Mesodermal cell (in vitro differentiated cells): ENCODE data around the gene RANBP2.
"Not testable (repeated sequence)": the region's sequence is repeated elsewhere in the genome, so short reads cannot be mapped to it uniquely, and the experiment has no call there.

Experiments used
- H3K27ac ChIP-seq: 2 replicates; pipeline ENCODE4 v1.7.0; 2013; ENCODE audit warnings: mild to moderate bottlenecking, low read depth, low read length, moderate library complexity; ENCODE audit not compliant: severe bottlenecking
- H3K36me3 ChIP-seq: 2 replicates; pipeline ENCODE4 v1.7.1; 2013; ENCODE audit warnings: mild to moderate bottlenecking, low read length, moderate library complexity; ENCODE audit not compliant: control insufficient read depth, insufficient read depth
- H3K4me1 ChIP-seq: one replicate; pipeline ENCODE4 v1.7.1; 2013; ENCODE audit warnings: mild to moderate bottlenecking, low read length; ENCODE audit not compliant: insufficient read depth, control insufficient read depth, poor library complexity, severe bottlenecking
- H3K4me3 ChIP-seq: 2 replicates; pipeline ENCODE4 v1.7.0; 2013; ENCODE audit warnings: low read length, control low read depth, mild to moderate bottlenecking; ENCODE audit not compliant: insufficient read depth, poor library complexity, severe bottlenecking; ENCODE audit errors: extremely low read depth
- H3K9me3 ChIP-seq: 2 replicates; pipeline ENCODE4 v1.7.1; 2013; ENCODE audit warnings: mild to moderate bottlenecking, low read length, moderate library complexity; ENCODE audit not compliant: control insufficient read depth
- WGBS, 2 experiments: methylation state at CpG; one replicate each; pipeline ENCODE4 v1.1.5; 2013; ENCODE audit warnings: missing lambda C conversion rate in 2 of 2; ENCODE audit not compliant: insufficient coverage in 2 of 2; 5-methylcytosine and 5-hydroxymethylcytosine counted together

The RANBP2 gene

GRCh38 chr2:108701208-108701607 is 18.1 kb upstream of the RANBP2 start:
- H3K36me3 ChIP-seq = no peaks in the 10 kb centered on the region
- no peak overlapping the region for H3K27ac ChIP-seq
- H3K9me3 ChIP-seq = no peaks in the 10 kb centered on the region
- 80% methylated on average over 1 of the region's 3 CpGs for WGBS, 2 experiments
- no peaks in the 10 kb centered on the region for H3K4me1 ChIP-seq
- no peak overlapping the region for H3K4me3 ChIP-seq

- no peaks in the 10 kb centered on the region for H3K36me3 ChIP-seq
Observed at GRCh38 chr2:108701806-108702205, 17.5 kb upstream of the RANBP2 start.

GRCh38 chr2:108704871-108705270 is 14.4 kb upstream of the RANBP2 start:
- Histone ChIP-seq H3K4me1 (no peaks in the 10 kb centered on the region), H3K27ac (no peak overlapping the region)
- 88% methylated on average over 1 of the region's 1 CpG; no CpG with 5 or more reads in 1 of the 2 experiments for WGBS, 2 experiments

More at GRCh38 chr2:108701806-108702205, 17.5 kb upstream of the RANBP2 start:
- Histone ChIP-seq H3K4me1 (no peaks in the 10 kb centered on the region), H3K27ac (no peak overlapping the region), H3K9me3 (no peaks in the 10 kb centered on the region), H3K4me3 (no peak overlapping the region)
- 83% methylated on average over 1 of the region's 2 CpGs; no CpG with 5 or more reads in 1 of the 2 experiments for WGBS, 2 experiments

GRCh38 chr2:108707300-108707699 is 12.0 kb upstream of the RANBP2 start:
- Histone ChIP-seq H3K4me3 (no peak overlapping the region), H3K36me3 (no peaks in the 10 kb centered on the region), H3K9me3 (no peaks in the 10 kb centered on the region), H3K27ac (no peak overlapping the region), H3K4me1 (no peaks in the 10 kb centered on the region)

More at GRCh38 chr2:108704871-108705270, 14.4 kb upstream of the RANBP2 start:
- Histone ChIP-seq H3K4me3 (no peak overlapping the region), H3K9me3 (no peaks in the 10 kb centered on the region), H3K36me3 (no peaks in the 10 kb centered on the region)

GRCh38 chr2:108716971-108717370 is 2.3 kb upstream of the RANBP2 start:
- H3K4me1 ChIP-seq, H3K36me3 ChIP-seq, H3K9me3 ChIP-seq, H3K4me3 ChIP-seq, H3K27ac ChIP-seq: not testable (repeated sequence)
- 79 to 96% methylated on average over 5 of the region's 6 CpGs for WGBS, 2 experiments

GRCh38 chr2:108726048-108726447 is 6.8 kb downstream of the RANBP2 start:
- not testable (repeated sequence) for H3K27ac ChIP-seq
- 94% methylated on average over 5 of the region's 9 CpGs; no CpG with 5 or more reads in 1 of the 2 experiments for WGBS, 2 experiments

GRCh38 chr2:108734656-108735055 is 15.4 kb downstream of the RANBP2 start:
- peaks cover 34% of the 10 kb centered on the region for H3K36me3 ChIP-seq
- not testable (repeated sequence) for H3K4me3 ChIP-seq, H3K4me1 ChIP-seq, H3K9me3 ChIP-seq
- 91 to 100% methylated on average over 1 to 2 of the region's 6 CpGs for WGBS, 2 experiments
- H3K27ac ChIP-seq = peak overlapping the region; percentile 29

More at GRCh38 chr2:108726048-108726447, 6.8 kb downstream of the RANBP2 start:
- H3K4me1 ChIP-seq, H3K4me3 ChIP-seq, H3K9me3 ChIP-seq, H3K36me3 ChIP-seq: not testable (repeated sequence)

- not testable (repeated sequence) for H3K27ac ChIP-seq, H3K4me1 ChIP-seq, H3K9me3 ChIP-seq, H3K4me3 ChIP-seq
- peaks cover 24% of the 10 kb centered on the region for H3K36me3 ChIP-seq
- 100% methylated on average over 4 of the region's 9 CpGs; no CpG with 5 or more reads in 1 of the 2 experiments for WGBS, 2 experiments
Observed at GRCh38 chr2:108757973-108758372, 38.7 kb downstream of the RANBP2 start.

GRCh38 chr2:108762618-108763017 is 43.3 kb downstream of the RANBP2 start:
- H3K27ac ChIP-seq, H3K9me3 ChIP-seq, H3K4me3 ChIP-seq, H3K4me1 ChIP-seq: not testable (repeated sequence)
- peaks cover 45% of the 10 kb centered on the region for H3K36me3 ChIP-seq

- H3K27ac ChIP-seq, H3K9me3 ChIP-seq, H3K4me1 ChIP-seq, H3K4me3 ChIP-seq: not testable (repeated sequence)
- peaks cover 55% of the 10 kb centered on the region for H3K36me3 ChIP-seq
- WGBS, 2 experiments = 95 to 100% methylated on average over 3 to 4 of the region's 5 CpGs
Observed at GRCh38 chr2:108766671-108767070, 47.4 kb downstream of the RANBP2 start.

- H3K36me3 ChIP-seq = peaks cover 63% of the 10 kb centered on the region
- WGBS, 2 experiments = 100% methylated on average over 1 of the region's 2 CpGs; no CpG with 5 or more reads in 1 of the 2 experiments
- H3K4me3 ChIP-seq, H3K9me3 ChIP-seq, H3K4me1 ChIP-seq, H3K27ac ChIP-seq: not testable (repeated sequence)
Observed at GRCh38 chr2:108767859-108768258, 48.6 kb downstream of the RANBP2 start.
